Germinal center (tissue), 1 donor: Measurements from ENCODE around the gene RAB36.

ENCODE experiments used
- DNase-seq: peaks from one replicate; pipeline ENCODE4 v3.0.0; 2012; ENCODE audit warnings: mixed read lengths, low spot score

The RAB36 gene

DNA sequence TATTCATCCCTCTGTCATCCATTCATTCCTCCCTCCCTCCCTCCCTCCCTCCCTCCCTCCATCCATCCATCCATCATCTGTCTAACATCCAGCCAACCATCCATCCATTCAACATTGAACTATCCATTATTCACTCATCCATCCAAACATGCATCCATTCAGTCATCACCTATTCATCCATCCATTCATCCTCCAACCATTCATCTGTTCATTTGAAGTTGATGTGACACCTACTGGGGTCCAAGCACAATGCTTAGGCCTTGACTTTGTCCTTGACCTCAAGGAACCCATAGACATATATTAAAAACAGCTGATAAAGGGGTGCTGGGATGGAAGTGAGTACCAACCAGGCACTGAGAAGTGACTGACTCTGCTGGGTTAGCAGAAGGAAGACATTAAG is 61.6 kb downstream of the RAB36 start:
- no peak for DNase-seq

DNA sequence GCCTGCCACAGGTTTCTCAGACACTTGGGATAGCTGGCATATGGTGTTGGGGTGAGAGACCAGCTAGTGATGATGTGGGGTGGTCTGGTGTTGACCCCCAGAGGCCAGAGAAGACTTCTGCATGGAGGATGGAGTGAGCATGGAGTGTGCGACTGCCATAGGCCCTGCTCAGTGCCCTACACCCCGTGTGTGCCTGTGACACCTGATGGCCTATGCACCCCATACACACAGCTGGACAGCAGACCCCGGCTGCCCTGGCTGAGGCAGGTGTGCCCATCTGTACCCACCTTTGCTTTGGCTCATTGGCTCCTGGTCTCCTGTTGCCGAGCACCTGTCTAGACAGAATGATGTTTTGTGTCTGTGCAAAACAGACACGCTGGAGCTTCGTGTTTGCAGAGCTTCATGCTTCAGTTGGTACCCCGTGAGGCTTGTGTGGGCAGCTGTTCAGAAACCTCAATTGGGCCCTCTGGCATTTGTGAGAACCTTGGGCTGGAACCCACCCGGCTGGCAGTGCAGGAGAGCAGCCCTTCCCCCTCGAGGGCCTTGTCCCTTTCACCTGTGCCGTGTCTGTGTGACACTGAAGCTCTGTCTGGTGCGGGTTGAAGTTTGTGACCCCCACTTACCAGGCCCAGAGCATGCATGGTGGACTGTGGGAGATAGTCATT is 62.6 kb downstream of the RAB36 start:
- peak; percentile 75 for DNase-seq

DNA sequence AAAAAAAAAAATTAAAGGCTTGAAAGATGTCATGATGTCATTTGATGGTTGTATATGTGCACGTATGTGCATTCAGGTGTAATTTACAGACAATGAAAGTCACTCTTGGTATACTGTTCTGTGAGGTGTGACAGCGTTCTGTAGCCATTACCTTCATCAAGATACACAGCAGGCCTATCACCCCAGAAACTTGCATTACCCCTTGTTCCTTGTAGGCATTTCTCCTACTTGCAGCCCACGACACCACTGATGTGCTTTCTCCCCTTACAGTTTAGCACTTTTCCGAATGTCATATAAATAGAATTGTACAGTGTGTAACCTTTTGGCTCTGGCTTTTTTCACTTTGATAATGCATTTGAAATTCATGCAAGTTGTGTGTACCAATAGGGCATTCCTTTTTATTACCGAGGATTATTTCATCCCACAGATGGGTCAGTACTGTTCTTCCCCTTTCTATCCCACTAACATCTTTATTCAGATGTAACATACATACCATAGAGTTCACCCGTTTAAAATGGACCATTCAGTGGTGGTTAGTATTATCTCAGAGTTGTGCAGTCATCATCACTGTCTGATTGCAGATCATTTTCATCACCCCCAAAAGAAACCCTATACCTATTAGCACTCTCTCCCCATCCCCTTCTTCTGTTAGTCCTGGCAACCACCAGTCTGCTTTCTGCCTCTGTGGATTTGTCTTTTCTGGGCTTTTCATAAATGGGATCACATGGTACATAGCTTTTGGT is 65.3 kb downstream of the RAB36 start:
- no peak for DNase-seq

DNA sequence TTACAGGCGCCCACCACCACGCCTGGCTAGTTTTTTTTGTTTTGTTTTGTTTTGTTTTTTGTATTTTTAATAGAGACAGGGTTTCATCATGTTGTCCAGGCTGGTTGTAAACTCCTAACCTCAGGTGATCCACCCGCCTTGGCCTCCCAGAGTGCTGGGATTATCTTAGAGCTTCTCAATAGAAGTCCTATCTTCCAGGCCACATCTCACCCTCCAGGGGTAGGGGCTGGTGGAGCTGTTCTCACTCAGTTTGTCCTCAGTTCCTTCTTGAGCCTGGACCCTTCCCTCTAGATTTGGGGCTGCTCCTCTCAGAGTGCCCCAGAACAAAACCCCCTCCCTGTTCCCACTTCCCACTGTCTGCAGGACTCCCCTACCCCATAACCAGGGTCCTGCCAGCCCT is 66.3 kb downstream of the RAB36 start:
- DNase-seq = no peak

DNA sequence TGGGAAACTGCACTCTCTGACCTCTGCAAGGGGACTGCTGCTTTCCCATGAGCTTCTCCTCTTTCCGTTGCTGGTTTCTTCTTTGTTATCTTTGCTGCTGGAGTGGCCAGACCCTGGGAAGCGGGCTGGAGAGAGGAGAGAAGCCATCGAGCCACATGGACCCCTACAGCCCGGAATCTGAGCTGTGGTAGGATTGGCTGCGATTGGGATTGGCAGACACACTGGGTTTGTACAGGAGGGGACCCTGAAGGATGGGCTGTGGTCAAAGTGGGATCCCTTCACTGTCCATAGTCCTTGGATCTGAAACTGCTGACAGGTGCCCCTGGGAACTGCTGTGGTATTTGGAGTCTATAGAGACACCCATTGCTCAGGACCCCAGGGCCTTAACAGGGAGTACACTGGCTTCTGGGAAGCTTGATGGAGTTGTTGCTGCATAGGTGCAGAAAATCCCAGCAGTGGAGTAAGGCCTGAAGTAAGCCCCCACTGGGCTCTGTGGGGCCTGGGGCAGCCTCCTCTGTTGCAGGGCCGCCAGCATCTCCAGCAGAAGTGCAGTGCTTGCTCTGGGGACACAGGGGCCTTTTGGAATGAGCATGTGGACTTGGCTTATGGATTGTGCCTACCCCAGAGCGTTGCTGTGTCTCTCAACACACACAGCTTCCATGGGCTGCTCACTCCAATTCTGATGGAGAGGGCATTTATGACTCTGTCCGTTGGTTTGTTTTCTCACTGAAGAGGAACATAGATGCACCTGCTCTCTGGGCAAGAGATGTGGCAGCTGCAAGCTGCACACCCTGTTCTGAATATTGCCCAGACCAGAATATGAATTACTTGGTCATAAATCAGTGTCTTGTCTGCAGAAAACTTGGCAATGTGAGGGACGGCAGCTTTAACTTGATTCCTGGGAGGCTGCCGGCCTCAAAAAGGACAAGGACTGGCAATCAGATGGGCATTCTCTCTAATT is 67.1 kb downstream of the RAB36 start:
- DNase-seq = no peak

DNA sequence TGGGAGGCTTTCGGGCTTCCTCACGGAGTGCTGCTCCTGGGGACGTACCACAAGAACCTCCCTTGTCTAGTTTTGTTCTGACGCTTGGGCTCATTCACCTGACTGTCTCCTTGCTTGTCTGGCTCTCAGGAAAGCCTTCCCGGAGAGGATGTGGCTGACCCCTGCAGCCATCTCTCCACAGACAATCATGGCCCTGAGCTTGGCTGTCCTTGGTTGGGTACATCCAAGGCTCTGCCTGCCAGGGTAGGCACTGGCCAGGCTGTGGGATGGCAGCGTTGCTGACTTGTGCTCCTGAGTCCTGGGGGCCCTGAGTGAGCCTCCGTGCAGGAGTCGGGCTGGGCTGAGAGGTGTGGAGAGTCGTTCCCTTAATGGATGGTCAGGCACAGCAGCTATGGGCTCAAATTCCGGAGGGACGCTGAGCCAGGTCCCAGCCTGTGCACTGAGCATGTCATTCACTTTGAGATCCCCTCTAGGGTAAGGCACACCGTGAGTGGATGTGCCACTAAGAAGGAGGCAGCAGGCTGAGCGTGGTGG is 67.8 kb downstream of the RAB36 start:
- DNase-seq = no peak

DNA sequence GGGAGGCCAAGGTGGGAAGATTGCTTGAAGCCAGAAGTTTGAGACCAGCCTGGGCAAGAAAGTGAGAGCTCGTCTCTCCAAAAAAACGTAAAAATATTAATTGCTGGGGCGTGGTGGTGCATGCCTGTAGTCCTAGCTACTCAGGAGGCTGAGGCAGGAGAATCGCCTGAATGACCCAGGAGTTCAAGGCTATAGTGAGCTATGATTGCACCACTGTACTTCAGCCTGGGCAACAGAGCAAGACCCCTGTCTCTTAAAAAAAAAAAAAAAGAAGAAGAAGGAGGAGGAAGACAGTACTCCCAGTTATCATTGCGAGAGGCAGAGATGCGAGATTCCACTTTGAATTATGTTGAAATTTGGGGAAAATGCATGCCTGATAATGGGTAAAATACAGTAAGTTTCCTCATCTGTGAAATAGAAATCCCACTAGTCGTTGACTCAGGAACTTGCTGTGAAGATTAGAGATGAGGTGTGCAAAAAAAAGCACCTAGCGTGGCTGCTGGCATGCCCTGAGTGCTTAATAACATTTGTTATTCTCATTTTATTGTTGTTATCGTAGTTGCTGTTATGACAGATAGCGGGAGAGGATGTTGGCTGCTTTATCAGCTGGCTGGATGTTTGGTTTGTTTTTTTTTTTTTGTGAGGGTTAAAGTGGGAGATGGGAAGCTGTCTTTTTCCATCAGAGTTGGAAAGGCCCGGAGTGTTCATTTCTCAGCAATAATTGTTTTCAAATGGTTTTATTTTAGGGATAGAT is 68.5 kb downstream of the RAB36 start:
- DNase-seq = no peak
